Mucosa of gallbladder (tissue), 1 donor: ENCODE data around the gene COL6A1. TPM values are rescaled to one million over a fixed set of nuclear protein-coding genes. Genes with fewer than 3 reads are reported as not detected.

Experiments used
- DNase-seq: peaks from one replicate; pipeline ENCODE4 v3.0.0-alpha.2; 2020; ENCODE audit warnings: low spot score
- total RNA-seq: library from RNA; stranded (reverse); gene quantifications from one replicate; pipeline ENCODE4 v1.2.1, GENCODE V29; 2021
- donor health status: DM: no; HTN: no; CAD: no.

The COL6A1 gene
- 583 TPM for total RNA-seq

- DNase-seq, result peak; percentile 69
These were observed at the start of gene COL6A1 for GRCh38 chr21:45981151-45982091. Gene COL6A1, plus strand, starts transcription at chr21:45981770. Its CDS starts 81 bp downstream, at chr21:45981851.

DNA sequence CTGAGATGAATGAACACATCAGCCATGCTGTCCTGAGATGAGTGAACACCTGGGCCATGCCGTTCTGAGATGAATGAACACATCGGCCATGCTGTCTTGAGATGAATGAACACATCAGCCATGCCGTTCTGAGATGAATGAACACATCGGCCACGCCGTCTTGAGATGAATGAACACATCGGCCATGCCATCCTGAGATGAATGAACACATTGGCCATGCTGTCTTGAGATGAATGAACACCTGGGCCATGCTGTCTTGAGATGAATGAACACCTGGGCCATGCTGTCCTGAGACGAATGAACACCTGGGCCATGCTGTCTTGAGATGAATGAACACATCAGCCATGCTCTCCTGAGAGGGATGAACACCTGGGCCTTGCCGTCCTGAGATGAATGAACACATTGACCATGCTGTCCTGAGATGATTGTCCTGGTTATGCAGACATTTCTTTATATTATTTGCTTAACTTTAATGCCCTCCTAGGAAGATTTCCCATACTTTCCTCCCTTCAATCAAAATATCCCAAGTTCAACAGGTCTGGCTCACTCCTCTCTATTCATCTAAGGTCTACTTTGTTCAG is 48.6 kb upstream of the COL6A1 start:
- DNase-seq, result no peak

DNA sequence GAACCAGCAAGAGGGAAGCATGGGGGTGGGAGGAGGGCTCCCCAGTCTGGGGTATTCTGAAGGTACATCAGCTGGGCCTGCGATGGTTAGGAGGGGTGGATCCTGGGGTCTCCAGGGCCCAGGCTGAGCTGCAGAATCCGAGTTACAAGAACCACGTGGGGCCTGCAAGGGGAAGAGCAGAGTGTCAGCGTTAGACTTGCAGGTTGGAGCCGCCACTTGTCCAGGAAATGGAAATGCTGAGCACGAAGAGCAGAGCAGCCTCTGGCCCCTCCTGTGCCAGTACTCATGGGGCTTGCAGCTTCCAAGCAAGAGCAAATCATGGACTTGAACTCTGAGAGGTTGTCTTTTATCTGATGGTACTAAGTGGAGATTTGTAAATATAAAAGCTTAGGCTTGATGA is 47.5 kb upstream of the COL6A1 start:
- DNase-seq, result no peak

DNA sequence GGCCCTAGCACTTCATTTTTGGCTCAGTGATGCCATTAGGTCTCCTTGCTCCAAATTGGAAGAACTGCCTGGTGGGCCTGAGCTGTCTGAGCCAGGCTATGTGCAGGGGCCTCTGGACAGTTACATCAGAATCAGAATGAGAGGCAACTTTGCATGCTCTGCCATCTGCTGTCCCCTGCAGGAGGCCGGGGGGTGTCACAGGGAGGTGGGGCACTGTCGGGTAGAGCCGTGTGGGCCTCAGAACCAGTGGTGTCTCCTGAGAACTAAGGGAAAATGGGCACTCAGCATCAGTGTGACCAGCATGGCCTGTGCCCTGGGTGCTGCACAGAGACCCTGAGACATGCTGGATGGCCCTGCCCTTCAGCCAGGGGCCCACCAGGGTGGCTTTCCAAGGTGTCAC is 47.0 kb upstream of the COL6A1 start:
- no peak for DNase-seq

DNA sequence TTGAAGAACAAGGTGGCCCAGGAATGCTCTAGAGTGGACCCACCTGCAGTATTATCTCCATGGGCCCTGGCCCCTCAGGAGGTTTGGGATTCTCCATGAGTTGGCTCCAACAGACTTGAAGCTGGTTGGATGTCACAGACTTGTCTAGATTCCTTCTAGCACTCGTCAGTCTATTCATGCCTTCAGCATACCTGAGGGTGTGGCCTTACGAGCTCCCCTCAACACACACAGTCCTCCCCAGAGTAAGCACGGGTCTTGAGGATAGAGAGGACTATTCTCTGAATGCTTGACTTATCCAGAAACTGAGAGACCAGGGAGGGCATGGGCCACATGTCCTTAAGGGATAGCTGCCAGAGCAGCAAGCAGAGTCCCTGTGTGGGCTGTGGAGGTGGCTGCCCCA is 45.9 kb upstream of the COL6A1 start:
- DNase-seq, result no peak

GRCh38 chr21:45937721-45938452 is 43.7 kb upstream of the COL6A1 start:
- DNase-seq, result no peak

DNA sequence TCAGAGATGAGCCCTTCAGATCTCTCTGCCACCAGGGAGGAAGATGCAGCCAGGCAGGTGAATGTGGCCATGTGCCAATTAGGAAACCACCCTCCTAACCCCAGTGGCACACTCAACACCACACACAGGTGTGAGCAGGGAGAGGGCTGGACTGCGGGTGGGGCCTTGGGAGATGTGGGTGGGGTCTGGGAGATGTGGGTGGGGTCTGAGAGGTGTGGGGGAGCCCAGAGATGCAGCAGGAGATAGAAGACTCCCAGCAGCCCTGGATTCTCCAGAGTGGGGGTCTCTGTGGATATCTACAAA is 43.2 kb upstream of the COL6A1 start:
- DNase-seq, result no peak

DNA sequence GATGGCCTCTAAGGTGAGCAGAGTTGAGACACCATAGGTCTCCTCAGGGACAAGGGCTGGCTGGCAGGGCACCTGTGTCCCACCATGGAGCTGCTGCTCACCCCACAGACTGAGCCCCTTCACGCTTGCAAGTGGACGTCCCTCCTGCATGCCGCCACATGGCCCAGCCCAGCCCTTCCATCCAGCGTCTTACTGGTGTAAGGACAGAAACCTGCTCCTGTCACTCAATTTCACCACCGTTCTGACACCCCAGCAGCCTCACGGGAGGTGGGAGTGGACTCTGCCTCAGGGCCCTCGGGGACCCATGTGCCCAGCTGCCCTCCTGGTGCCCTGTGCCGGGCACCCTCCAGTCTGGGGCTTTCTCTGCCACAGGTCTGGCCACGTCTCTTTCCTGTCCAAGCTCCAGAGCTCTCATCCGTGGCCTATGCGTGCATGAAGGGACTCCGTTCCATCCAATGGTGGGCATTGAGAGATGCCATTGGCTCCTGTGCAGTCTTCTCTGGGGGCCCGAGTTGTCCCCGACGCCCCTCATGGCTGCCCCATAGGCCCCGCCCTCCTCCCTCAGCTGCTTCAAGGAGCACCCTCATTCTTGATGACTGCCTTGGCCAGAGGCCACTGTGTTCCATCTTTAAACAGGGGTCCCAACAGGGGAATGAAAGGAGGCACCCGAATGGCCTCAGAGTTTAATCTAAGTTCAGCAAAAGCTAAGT is 42.6 kb upstream of the COL6A1 start:
- no peak for DNase-seq

DNA sequence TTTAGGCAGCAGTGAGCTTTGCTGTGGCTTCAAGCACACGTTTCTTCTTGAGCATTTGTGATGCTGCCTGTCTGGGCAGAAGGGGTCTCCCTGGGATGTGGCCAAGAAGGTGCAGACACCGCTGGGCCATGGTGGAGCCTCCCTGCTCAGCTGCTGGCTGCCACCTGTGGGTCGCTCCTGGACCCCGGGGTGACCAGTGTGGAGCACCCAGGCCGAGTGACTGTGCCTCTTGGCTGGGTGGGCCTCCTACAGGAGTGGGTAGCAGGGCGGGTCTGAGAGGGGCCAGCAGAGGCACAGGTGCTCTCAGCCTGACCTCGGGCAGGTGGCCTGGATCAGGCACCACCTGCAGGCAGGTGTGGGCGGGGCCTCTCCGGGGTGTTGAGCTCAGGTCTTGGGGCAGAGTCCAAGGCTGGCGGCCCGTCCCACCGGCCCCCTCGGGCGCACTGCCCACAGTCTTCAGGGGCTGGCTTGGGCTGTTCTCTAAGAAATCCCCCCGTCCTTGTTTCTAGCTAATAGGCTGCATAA is 42.0 kb upstream of the COL6A1 start:
- no peak for DNase-seq

DNA sequence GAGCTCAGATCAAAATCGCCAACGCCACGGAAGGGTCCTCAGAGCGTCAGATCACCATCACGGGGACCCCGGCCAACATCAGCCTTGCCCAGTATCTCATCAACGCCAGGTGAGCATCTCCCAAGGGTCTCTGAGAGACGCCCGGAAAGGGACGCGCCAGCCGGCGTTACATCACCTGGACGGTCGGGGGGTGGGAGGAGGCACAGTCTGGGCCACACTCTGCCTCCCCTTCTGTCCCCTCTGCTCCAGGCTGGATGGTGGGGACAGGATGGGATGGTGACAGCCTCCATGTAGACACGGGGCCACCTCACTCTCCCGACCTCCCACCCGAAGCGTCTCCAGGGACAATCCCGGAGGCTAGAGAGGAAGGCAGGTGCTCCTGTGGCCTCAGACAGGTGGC is 41.5 kb upstream of the COL6A1 start:
- DNase-seq, result no peak

DNA sequence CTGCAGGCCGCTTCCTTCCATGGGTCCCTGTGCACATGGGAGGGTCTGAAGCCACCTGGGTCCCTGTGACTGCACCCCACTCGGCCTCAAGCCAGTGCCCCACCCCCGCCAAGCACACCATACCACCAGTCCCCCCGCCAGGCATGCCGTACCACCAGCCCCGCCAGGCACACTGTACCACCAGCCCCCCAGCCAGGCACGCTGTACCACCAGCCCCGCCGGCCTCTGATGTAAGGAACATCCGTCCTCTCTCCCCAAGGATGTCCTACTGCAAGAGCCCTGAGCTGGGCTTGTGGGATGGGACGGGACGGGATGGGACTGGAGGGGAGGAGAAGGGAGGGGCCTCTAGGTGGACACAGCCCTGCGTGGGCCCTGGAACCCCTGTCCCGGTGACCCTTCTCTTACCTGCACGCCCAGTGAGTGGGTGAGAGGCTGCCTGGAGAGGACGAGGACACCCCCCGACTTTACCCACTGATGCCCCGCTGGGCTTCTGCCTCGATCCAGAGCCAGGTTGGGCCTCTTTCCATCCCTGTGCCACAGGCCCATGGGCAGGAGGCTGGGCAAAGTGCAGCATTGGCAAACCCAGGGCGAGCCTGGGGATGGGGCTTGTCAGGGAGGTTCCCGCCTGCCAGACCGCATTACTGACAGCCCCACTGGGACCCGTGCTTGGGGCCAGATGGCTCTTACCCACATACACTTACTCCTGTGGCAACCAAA is 40.8 kb upstream of the COL6A1 start:
- DNase-seq, result no peak

- no peak for DNase-seq
These were observed 40.2 kb upstream of the COL6A1 start for GRCh38 chr21:45941338-45941710.

DNA sequence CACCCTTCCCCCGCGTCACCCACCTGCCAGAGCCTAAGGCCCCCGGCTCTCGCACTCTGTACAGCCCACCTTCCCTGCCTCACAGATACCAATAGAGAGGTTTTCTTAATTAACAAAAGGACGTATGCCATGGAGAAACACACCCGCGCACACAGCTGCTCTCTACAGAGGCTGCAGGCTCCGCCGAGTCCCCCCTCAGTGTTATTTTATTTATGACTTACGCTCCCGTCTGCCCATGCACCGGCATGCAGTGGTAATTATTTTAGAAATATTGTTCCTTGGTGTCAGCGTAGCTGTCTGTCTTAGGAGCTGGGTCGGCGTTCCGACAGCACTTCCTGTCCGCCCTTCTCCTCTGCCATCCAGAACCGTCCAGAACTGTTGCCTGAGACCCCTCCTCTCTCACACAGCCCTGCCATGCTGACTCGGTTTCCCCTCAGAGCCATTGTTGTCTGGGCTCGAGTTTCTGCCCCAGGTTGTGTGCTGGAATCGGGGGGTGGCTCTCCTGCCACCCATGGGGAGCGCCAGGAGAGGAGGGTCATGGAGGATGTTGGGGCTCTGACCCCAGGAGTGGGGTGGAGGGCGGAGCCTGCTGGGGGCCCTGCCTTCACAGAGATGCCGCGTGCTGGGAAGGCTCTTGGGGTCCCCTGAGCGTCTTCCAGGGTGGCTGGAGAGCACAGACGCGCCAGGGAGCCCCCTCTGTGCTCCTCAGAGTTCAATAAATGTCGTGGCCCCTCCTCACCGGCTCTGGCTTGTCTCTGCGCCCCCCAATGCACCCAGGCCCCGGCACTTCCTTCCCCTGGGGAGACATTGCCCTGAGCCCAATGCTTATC is 39.6 kb upstream of the COL6A1 start:
- DNase-seq, result no peak

DNA sequence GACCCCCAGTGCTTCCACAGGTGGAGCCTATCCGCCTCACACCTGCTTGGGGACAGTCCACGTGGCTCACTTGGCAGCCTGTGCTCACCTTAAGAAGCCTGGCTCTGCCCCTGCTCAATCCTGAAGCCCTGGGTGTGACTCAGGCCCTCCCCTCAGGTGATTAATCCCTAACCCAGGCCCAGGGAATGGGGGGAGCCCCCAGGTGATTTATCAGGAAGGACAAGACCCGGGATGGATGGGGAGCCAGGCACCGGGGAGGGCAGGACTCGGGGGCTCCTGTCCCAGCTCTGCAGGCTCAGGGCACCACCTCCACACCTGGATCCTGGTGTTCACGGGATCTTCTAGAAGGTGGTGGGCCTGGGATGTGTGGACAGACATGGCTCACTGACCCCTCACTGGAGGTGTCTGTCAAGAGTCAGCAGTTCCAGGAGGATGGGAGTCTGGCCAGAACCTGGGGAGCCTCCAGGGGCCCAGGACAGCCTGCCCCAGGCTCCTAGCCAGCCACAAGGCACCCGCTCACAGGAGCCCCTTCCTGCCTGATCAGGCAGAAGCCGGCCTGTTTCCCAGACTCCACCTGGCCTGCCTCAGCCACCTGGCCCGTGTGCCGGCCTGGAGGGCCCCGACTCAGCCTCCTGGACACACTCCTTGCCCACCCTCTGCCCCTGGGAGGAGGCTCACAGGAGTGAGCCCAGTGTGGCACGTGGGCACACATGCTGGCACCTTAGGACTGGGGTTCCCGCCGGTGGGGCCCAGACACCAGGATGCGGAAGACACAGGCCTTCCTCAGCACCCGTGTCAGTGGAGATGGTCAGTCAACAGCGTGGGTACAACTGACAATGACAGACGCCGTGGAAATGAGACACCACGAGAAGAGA is 38.6 kb upstream of the COL6A1 start:
- no peak for DNase-seq

DNA sequence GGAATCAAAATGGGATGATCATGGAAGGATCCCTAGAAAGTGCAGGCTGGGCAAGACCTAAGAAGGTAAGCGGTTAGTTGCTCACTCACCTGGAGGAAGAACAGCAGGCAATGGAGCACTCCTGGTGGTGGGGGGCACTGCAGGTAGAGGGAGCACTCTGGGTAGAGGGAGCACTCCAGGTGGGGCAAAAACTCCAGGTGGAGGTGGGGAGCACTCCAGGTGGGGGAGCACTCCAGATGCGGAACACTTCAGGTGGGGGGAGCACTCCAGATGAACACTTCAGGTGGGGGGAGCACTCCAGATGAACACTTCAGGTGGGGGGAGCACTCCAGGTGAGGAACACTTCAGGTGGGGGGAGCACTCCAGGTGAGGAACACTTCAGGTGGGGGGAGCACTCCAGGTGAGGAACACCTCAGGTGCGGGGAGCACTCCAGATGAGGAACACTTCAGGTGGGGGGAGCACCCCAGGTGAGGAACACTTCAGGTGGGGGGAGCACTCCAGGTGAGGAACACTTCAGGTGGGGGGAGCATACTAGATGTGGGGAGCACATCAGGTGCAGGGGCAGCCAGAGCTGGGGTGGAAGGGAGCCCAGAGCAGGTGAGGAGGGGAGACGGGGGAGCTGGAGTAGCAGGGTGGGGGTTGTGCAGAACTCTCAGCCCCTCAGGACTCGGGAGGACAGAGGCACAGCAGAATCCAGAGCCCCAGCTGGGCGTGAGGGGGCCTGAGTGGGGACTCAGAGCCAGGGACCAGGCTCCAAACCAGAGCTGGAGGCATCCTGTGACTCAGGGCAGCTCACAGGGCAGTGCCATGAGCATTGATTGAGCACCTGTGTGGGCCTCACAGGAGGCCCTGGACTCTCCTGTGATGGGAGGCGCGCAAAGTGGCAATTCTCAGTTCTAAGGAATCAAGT is 37.7 kb upstream of the COL6A1 start:
- DNase-seq, result no peak

DNA sequence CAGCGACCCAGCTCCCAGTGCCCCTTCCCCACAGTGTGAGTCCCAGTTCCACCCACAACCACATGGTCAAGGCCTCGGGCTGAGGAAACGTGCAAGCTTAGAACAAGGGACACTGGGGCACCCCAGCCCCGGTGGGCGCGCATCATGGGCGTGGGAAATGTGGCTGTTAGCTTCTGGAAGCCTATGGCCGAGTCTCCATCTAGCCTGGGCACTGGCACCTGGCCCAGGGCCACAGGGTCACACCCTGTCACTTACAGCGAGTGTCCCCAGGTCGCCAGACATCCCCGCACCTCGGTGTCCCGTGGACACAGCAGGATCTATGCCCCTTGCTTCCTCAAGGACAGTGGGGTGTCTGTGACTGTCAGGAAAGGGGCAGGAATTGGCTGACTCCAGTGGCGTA is 37.0 kb upstream of the COL6A1 start:
- no peak for DNase-seq

- DNase-seq, result no peak
These were observed 36.3 kb upstream of the COL6A1 start for GRCh38 chr21:45945066-45945867.

DNA sequence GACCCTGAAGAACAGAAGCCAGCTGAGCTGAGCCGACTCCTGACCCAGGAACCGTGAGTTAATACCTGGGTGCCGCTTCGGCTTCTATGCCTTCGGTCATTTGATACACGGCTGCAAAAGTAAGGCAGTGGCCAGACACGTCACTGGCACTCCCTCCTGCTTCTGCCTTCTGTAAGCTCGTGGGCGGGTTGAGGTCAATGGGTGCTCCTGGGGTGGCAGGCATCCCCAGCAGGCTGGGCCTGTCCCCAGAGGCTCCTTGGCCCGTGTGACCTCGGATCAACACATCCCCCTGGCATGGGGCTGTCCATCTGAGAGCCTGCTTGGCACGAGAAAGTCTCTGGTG is 35.7 kb upstream of the COL6A1 start:
- DNase-seq, result no peak
